ENCODE measurements around the gene TPH2.

DNA sequence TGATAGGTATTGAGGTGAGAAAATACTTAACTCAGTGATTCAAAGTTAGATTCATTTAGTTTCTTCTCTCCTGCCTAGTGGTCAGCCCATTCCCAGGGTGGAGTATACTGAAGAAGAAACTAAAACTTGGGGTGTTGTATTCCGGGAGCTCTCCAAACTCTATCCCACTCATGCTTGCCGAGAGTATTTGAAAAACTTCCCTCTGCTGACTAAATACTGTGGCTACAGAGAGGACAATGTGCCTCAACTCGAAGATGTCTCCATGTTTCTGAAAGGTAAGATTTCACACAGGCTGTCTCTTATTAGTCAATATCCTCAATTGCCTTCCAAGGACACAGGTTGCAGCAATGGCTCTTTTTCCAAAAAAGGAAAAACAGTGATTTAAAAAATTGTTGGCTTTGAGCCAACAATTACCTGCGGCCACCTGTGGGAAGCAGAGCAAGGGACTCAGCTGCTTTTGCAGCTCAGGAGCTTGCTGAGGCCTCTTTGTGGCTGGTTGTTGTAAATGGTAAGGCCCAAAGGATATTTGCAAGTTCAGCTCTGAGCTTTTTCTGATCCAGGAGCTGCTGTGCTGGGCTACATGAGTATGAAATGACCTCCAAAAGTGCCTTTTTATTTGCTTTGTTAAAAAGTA is 33.9 kb downstream of the TPH2 start:
- TF ChIP-seq, protein P1, sequence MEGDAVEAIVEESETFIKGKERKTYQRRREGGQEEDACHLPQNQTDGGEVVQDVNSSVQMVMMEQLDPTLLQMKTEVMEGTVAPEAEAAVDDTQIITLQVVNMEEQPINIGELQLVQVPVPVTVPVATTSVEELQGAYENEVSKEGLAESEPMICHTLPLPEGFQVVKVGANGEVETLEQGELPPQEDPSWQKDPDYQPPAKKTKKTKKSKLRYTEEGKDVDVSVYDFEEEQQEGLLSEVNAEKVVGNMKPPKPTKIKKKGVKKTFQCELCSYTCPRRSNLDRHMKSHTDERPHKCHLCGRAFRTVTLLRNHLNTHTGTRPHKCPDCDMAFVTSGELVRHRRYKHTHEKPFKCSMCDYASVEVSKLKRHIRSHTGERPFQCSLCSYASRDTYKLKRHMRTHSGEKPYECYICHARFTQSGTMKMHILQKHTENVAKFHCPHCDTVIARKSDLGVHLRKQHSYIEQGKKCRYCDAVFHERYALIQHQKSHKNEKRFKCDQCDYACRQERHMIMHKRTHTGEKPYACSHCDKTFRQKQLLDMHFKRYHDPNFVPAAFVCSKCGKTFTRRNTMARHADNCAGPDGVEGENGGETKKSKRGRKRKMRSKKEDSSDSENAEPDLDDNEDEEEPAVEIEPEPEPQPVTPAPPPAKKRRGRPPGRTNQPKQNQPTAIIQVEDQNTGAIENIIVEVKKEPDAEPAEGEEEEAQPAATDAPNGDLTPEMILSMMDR (IDR thresholded peaks at IDR 0.05) = peak in 1 of 3 donors; percentile 9
- no peak for TF ChIP-seq POLR2A (IDR thresholded peaks at IDR 0.05)
